ENCODE data around the gene FLYWCH1. TPM values are rescaled to one million over a fixed set of nuclear protein-coding genes. Genes with fewer than 3 reads are reported as not detected.

Gene FLYWCH1
- total RNA-seq, 1 experiment from 2014 or later = 12.5 TPM

DNA sequence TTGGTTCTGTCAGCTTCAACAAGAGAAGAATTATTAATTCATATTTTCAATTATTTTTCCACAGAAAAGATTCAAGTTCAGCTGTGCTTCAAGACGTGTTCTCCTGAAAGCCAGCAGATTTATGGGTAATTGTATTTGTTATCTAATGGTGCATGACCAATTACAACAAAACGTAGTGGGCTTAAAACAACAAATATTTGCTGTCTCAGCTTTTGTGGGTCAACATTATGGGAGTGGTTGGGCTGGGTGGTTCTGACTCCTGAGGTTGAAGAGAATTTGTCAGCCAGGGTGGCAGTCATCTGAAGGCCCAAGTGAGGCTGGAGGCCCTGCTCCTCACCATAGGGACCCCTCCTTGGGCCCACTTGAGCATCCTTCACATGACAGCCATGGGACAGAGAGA is 28.2 kb downstream of the FLYWCH1 start:
- Histone ChIP-seq H3K9ac (ENCODE audit: extremely low read depth, insufficient read length, low read length) (no peak overlapping the region), H2AFZ (ENCODE audit: low read length) (no peak overlapping the region), H3K4ac (ENCODE audit: low read depth, low read length) (no peak overlapping the region), H2BK5ac (ENCODE audit: insufficient read length, low read length) (no peak overlapping the region), H3K14ac (ENCODE audit: insufficient read depth, low read length) (no peak overlapping the region), H4K91ac (ENCODE audit: insufficient read length, low read depth, low read length) (no peak overlapping the region), H2BK12ac (ENCODE audit: insufficient read length, low read depth, low read length) (no peak overlapping the region), H3K18ac (ENCODE audit: insufficient read length, low read depth, low read length) (no peak overlapping the region), H3K79me2 (ENCODE audit: insufficient read depth, low read length) (no peaks in the 10 kb centered on the region), H3K23ac (ENCODE audit: insufficient read length, low read depth, low read length) (no peak overlapping the region), H2AK5ac (ENCODE audit: insufficient read length, low read length) (no peak overlapping the region), H3K79me1 (ENCODE audit: insufficient read depth, low read depth, low read length, poor library complexity, severe bottlenecking) (no peaks in the 10 kb centered on the region), H4K5ac (ENCODE audit: insufficient read length, low read depth, low read length) (no peak overlapping the region), H3K56ac (ENCODE audit: insufficient read length, low read depth, low read length) (no peak overlapping the region), H2BK120ac (ENCODE audit: low read depth, low read length, poor library complexity, severe bottlenecking) (no peak overlapping the region), H3K4me2 (ENCODE audit: insufficient read depth, insufficient read length, low read length) (no peak overlapping the region), H3T11ph (ENCODE audit: low read length) (no peak overlapping the region), H3K27ac (ENCODE audit: insufficient read length, low read depth, low read length) (no peak overlapping the region), H3K27me3 (ENCODE audit: insufficient read depth, low read length) (no peaks in the 10 kb centered on the region), H4K8ac (replicated peaks; ENCODE audit: insufficient read length, low read depth, low read length) (no peak overlapping the region), H2BK20ac (ENCODE audit: low read depth, low read length, poor library complexity, severe bottlenecking) (no peak overlapping the region), H3K4me1 (ENCODE audit: insufficient read depth, low read length) (no peaks in the 10 kb centered on the region), H3K9me3 (ENCODE audit: control insufficient read depth, low read depth, low read length) (no peaks in the 10 kb centered on the region), H3K23me2 (ENCODE audit: insufficient read length, low read depth, low read length, poor library complexity, severe bottlenecking) (no peaks in the 10 kb centered on the region), H4K20me1 (ENCODE audit: control insufficient read depth, insufficient read depth, insufficient read length) (no peaks in the 10 kb centered on the region), H2BK15ac (ENCODE audit: low read depth, low read length) (no peak overlapping the region)
- no peak overlapping the region for H3K4me3 Mint-ChIP-seq
- peaks cover 5 to 33% (median 26%) of the 10 kb centered on the region in 3 experiments; a peak in 6 of 7 replicates for H3K36me3 Mint-ChIP-seq (ENCODE audit: insufficient read depth in 1 of 3, low read depth in 3 of 3)
- no peak for DNase-seq
- H3K27ac Mint-ChIP-seq = no peak overlapping the region
- no CpG with 5 or more reads among the region's 2 CpGs for WGBS (ENCODE audit: extremely low coverage, insufficient read length, low lambda C conversion rate)
- TF ChIP-seq, protein P1, sequence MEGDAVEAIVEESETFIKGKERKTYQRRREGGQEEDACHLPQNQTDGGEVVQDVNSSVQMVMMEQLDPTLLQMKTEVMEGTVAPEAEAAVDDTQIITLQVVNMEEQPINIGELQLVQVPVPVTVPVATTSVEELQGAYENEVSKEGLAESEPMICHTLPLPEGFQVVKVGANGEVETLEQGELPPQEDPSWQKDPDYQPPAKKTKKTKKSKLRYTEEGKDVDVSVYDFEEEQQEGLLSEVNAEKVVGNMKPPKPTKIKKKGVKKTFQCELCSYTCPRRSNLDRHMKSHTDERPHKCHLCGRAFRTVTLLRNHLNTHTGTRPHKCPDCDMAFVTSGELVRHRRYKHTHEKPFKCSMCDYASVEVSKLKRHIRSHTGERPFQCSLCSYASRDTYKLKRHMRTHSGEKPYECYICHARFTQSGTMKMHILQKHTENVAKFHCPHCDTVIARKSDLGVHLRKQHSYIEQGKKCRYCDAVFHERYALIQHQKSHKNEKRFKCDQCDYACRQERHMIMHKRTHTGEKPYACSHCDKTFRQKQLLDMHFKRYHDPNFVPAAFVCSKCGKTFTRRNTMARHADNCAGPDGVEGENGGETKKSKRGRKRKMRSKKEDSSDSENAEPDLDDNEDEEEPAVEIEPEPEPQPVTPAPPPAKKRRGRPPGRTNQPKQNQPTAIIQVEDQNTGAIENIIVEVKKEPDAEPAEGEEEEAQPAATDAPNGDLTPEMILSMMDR (conservative IDR thresholded peaks at IDR 0.05) = no peak
- H3K4me1 Mint-ChIP-seq = no peaks in the 10 kb centered on the region
- no peaks in the 10 kb centered on the region for H3K9me3 Mint-ChIP-seq
- no peaks in the 10 kb centered on the region for H3K27me3 Mint-ChIP-seq (ENCODE audit: low read depth)

Measured in H9 (cell line).